Cerebellar cortex (tissue), 1 donor: ENCODE measurements around the gene MOB1B.

Source experiments
- DNase-seq: peaks from one replicate; pipeline ENCODE4 v3.0.0-alpha.2; 2015; ENCODE audit warnings: low spot score

Gene MOB1B

DNA sequence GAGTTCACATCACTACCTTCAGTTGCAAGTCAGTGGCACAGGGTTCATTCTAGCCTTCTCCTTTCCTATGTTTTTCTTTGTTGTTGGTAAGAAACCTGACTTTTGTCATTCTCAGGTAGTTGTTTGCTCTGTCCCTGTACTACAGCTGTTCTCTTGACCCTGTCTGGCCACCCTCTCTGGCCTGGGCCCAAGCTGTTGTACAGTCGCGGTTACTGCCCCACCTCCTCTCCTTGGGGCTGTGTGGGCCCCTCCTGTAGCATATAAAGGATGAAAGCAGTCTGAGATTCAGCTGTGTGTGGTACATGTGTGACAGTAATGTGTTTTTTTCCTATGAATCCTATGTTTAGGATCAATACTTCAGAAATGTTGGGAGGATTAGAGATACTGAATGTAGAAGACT, 12.5 kb downstream of the MOB1B start:
- no peak for DNase-seq

DNA sequence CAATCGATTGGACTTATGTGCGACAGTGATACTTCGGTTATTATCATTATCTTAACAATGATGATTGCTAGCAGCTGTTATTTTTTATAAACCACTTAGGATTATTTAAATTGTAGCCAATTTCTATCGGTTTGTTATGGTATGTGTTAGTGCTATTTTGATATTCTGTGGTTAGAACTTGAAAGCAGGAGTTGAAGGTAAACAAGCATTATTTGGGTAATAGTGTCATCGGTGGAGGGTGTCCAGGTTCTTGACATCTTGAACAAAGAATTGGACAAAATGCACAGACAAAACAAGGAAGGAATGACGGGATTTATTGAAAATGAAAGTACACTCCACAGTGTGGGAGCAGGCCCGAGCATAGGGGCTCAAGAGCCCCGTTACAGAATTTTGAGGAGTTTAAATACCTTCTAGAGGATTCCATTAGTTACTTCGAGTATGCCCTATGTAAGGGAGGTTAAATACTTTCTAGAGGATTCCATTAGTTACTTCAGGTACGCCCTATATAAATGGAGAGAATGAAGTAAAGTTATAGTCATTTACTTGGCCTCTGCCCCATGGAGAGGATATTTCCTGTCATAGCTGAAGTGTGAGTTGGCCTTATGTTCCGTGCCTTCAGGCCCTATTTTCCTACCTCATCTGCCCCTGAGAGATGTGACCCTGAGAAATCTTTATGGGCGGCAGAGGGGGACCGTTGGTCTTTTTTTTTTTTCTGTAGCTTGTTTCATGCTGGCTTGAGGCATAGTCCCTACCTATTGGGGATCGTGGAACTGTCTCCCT, 13.1 kb downstream of the MOB1B start:
- no peak for DNase-seq

DNA sequence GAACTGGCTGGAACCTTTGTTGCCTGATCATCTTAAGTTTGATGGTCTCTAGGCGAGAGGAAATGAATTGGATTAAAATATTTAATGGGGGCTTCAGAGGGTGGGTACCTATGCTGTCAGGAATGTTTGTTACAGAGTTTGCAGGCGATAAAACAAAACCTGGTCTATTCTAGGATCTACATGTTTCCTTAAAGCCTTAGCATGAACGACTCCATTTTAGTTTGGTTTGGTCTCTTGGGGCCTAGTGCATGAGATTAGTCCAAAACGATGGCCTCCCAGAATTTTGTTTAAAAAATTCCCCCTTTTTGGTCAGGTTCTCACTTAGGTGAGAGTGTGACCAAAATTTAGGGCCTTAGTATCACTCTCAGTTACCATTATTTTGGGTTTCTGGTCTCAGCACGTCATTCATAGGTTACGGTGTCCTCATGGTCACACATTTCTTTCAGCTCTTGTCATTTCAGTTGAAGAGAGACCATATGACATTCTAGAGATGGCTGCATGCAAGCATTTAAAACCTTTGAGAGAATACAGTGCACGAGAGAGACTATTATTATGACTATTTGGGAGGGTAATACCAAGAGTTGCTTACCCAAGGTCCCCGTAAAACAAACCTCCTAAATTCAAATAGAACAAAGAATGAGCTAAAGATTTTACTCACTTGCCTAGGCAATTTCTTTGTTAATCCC, 13.8 kb downstream of the MOB1B start:
- DNase-seq: no peak

DNA sequence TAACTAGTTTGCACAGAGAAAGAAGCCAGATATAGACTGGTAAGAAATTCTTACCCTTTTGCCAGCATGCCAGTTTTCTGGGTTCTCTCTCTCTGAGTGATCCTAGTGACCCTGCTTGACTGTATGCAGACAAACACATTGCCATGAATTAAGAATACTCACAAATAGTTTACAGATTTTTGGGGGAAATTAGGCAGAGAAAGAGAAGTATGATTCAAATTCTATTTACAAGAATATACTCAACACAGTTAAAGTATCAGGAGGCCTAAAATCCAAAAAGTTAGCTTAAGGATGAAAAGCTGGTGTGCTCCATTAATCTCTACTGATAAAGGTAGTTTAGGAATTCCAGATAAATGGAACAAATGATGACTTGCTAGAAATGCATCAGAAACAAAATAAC, 18.4 kb downstream of the MOB1B start:
- no peak for DNase-seq

DNA sequence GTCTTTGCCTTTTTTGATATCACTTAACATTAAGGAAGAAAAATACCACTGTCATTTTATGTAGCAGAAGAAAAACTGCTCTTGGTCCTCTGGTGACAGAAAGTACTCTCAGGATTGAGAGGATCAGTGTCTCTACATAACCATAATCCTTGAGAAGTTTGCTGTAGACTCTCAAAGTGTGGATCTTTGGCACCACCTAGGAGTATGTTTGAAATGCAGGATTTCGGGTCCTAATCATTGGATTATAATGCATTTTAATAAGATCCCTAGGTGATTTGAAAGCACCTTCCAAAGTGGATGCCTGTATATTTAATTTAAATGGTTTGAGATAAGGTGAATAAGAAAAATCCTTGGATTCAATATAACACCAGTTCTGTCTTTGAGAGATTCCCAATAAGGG, 23.2 kb downstream of the MOB1B start:
- DNase-seq: no peak

DNA sequence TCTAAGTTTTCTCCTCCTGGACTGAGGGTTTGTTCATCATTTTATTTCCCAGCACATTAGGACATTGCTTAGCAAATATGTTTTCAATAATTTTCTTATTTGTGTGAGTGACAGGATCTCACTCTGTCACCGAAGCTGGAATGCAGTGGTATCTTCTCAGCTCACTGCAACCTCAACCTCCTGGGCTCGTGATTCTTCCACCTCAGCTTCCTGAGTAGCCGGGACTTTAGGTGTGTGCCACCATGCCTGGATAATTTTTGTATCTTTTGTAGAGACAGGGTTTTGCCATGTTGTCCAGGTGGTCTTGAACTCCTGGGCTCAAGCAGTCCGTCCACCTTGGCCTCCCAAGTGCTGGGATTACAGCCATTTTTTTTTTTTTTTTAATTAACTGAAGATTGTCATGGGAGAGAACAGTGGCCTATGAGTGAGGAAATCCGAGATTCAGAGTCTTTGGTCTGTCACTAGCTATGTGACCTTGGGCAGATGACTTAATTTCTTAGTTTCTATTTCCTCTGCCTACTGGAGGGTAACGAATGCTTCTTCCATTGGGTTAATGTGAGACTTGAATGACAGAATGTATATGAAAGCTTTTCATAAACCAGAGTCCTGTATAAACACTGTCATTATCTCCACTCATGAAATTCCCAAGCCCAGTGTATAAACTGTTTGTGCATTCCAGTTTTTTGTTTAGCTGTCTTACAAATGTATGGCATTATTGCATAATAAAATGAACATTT, 23.9 kb downstream of the MOB1B start:
- no peak for DNase-seq

DNA sequence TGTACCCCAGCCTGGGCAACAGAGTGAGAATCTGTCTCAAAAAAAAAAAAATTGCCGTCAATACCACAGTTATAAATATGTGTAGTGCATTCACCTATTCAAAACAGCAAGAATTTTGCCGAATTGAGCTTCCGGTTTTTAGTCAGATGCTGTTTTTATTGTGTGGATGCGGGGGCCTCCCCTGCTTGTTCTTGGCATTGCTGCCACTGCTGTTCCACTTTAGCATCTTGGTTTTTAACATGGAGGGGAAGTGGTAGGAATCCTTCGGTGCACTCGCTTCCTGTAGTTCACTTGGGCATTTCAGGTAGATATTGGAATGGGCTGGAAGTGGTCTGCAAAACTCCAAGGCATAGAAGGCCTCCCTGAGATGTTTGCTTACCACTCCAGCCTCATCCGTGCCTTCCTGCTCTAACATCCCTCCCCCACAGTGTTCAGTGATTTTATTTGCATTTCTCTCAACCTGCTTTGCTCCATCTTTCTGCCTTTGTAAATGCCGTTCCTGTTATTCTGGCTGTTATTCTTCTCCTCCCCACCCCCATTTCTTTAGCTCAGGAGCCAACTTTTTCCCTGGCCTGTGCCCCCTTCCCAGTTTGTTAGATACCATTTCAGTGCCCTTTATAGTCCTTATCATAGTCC, 25.5 kb downstream of the MOB1B start:
- DNase-seq: no peak

DNA sequence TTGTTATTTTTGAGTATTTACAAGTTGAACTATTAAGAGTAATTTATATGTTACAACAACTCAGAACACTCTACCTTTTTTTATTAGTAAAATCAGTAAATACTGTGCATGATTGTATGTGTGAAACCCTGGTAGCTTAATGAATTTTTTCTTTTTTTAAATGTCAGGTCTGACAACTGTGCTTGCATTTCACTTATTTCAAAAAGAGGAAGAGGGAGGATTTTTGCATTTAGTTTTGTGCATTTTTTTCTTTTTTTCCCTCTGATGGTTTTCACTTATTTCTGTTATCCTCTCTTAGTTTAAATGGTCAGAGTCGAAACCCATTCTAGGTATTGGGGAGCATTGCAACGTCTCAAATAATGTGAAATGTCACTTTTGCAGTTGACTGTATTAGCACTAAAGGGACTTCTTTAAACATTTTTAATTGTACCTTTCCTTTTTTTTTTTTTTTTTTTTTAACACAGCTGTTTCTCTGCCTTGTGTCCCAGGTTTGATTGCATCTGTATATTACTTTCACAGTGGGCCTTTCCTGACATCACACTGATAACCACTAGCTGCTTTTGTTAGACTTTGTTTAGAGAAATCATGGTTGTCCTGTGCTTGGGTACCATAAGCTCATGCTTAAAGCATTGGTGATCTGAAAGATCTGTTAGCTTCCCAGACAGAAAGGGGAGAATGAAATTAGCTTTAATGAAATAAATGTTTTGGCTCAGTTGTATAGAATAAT, 28.5 kb downstream of the MOB1B start:
- DNase-seq: no peak

DNA sequence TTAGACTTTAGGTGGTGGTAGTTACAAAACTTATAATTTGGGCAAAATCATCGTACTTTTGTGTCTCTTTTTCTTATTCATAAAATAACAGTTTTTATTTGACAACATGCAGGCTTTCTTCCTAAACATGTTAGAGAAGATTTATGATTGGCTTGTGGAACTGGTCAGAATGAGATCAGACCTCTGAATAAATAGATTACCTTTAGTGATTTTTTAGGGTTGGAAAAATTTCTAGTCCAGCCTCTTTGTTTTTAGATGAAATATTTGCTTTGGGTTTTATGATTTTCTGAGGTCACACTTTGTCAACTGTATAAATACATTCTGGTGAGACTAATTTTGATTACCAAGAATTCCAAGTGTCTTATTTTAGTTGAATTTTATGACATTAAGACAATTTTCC, 29.2 kb downstream of the MOB1B start:
- no peak for DNase-seq

DNA sequence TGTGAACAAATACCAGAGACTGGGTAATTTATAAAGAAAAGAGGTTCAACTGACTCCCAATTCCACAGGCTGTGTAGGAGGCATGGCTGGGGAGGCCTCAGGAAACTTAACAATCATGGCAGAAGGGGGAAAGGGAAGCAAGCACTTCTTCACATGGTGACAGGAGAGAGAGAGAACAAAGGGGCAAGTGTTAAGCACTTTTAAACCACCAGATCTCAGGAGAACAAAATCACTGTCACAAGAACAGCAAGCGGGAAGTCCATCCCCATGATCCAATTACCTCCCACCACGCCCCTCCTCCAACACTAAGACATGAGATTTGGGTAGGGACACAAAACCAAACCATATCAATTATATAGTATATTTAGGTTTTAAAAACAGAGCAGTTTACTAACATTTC, 30.8 kb downstream of the MOB1B start:
- DNase-seq: no peak

DNA sequence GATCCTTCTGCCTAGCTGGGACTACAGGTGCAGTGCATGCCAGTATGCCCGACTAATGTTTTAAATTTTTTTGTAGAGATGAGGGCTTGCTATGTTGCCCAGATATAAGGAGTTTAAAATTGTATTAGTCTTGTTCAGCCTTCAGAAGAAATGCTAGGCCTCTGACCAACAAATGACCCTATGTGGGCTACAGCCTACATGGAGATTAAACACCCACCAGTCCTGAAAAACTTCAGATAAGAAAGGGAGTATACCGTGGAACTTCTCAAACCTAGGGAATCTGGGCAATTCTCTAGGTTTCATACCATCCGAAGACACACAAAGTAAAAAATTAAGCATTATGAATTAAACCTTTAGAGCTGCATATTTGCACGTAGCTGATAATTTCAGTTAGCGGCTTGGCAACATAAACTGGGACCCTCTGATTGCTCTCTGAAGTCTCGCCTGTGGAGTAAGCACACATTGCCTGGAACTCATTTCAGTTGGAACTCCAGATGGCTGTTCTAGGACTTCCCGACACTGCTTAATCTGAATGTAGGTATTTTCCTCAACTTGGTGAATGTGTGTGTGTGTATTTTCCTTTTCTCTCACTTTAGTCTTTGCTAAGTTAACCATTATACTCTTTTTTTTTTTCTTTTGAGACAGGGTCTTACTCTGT, 33.0 kb downstream of the MOB1B start:
- DNase-seq: no peak

DNA sequence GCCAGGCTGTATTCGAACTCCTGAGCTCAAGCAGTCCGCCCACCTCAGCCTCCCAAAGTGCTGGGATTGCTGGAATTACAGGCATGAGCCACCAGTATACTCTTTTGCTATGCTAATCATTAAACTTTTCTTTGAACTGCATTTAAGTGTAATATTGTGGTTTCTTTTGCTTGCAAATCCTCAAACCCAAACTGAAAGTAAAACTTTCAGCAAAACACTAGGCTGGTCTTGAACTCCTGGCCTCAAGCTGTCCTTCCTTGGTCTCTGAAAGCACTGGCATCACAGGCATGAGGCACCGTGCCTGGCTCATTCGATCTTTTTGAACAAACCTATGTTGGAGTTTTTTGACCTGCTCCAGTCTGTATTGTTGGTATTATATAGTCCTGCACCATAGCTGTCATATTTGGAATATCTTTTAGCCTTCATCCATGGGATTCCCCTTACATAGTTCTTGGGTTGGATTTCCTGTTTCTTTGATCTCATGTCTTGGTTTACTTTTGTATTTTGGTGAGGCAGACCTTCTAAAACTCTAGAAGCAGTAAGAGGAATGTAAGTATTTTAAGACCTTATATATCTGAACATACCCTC, 34.1 kb downstream of the MOB1B start:
- no peak for DNase-seq

DNA sequence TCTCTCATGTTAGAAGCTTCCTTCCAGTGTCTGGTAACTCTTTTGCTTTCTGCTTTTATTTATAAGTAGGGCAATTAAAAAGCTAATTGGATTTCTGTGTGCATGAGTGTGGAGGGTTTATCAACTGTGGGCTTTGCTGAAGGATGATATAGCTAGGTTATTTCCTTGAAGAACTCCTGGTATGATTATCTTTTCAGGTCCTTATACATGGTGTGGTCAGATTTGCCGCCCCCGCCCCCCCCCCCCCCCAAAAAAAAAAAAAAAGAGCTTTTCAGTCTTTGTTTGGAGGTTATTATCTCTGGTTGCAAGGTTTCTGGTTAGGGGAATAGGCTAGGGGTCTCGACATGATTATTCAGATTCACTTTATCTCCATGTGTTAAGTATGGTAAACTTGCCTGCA, 35.9 kb downstream of the MOB1B start:
- no peak for DNase-seq

DNA sequence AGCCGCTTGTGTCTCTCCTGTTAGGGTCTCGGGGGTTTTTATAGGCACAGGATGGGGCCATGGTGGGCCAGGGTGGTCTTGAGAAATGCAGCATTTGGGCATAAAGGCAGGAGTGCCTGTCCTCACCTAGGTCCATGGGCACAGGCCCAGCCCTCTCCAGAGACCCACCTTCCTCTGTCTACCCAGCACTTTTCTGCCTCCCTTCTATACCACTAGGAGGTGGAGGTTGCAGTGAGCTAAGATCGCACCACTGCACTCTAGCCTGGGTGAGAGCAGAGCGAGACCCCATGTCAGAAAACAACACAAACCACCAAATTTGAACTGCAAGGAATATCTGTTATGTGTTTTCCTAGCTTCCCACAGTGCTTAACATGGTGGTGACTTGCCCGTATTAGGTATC, 38.0 kb downstream of the MOB1B start:
- no peak for DNase-seq

DNA sequence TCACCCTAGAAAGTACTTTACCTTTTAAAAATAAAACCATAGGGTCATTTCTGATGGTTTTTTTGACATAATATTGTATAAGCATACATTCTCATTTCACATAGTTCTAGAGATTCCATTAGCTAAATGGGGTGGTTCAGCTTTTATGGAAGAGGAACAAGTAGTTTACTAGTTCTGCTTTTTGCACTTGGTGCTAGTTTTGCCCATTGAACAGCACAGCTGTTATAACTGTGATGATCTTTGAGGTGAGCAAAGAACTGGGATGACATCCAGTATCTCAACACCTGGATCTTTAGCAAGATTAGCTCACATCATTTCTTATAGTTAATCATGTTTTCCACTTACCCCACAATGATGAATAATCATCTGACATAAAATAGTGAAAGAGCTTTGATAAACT, 40.9 kb downstream of the MOB1B start:
- no peak for DNase-seq

DNA sequence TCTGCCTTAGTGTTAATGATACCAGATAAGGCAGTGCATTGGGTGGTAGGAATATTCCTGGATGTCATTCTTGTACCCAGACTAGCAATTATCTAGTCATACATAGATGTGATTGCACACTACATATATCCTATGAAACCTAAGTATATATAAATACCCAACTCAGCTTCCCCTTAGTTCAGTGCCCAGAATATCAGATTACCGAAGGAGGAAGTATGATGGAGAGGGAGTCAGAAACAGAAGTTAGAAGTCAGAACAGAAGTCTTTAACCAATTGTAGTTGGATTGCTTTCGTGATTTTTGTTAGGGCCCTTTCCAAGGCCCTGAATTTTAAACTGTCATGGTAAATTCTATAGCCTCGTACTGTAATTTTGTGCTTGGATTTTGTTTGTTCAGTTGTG, 42.9 kb downstream of the MOB1B start:
- no peak for DNase-seq

DNA sequence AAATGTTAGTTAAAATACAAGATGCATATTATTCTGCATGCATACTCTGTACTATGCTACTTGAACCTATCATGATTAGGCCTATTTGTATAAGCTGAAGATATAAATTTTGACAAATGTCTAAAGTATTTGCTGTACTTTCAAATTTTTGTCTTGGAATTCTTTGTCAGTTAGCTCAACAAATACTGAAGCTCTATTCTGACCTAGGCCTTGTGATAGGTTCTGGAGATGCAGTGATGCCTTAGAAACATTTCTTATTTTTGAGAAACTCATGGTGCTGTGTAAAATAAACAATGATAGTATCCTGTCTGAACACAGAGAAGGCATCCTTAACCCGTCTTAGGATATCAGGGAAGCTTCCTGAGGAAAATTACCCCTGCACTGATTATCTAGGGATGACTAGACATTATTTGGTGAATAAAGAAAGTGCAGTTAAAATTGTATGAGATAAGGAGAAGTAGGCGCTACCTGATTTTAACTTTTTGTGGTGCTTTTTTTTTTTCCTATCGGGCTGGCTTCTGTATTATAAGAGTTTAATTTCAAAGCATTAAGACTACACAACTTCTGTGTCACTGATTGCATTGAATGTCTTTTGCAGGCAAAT, 43.4 kb downstream of the MOB1B start:
- DNase-seq: no peak

DNA sequence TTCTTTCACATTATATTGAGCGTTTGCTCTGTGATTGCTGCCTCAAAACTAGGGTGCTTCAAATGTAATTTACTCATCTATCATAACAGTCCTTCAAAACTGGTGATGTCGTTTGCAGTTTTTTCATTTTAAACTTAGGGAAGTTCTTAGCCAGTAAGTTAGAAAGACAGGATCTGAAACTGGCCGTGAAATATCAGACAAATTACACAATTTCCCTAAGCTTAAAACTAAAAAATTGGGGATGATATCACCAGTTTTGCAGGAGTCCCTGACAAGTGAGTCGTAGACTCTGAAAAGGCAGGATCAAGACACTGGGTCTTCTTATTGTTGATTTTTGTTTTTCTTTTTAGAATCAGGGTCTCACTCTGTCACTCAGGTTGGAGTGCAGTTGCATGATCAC, 44.8 kb downstream of the MOB1B start:
- no peak for DNase-seq

DNA sequence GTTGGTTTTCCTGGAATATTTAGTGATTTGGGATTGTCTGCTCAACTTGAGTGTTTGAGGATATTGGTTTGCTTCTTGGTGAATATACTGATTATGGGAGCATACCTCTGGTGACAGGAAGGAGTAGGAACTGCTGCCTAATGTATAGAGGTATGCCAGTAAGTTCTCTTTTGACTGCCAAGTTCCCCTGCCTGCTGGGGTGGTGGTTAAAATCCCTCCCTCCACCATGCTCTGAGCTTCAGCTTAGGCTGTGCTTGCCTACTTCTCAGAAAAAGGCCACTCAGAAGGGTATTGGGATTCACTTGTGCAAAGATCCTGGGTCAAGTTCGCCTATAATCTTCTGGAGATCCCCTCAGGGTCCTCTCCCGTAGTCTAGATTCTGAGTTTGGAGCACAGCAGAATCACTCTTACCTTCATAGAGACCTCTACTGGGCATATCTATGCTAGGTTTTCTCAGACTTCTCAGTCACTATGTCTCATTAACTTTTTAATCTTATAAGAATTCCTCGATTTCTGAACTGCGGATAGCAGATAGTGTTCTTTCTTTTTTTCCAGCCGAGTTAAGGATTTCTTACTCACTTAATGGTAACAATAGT, 46.6 kb downstream of the MOB1B start:
- DNase-seq: no peak

DNA sequence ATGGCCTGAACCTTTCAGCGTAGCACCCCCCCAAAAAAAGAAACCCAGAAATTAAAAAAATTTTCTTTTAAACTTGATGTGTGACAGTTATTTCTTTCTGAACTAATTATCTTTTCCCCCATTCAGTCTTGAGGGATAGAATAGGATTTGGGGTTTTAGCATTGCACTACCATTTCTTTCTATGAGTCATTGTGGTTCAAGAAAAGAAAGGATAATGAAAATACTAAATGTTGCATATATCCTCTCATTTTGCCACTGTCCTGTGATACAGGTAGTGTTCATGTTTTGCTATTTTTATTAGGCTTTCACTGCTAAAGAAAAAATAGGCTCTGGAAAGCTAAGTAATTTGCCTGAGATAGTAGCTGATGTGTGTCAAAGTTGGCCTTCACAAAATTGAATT, 51.9 kb downstream of the MOB1B start:
- DNase-seq: no peak
